Nucleus accumbens (tissue), 56 donors: Measurements from ENCODE around the gene NTNG1.
"Not testable (repeated sequence)": the region's sequence is repeated elsewhere in the genome, so short reads cannot be mapped to it uniquely, and the experiment has no call there.

ENCODE experiments used
- DNase-seq, 56 donors: peaks; one replicate each; lab custom pipeline; 2025; lab: John Stamatoyannopoulos, UW

NTNG1 gene

DNA sequence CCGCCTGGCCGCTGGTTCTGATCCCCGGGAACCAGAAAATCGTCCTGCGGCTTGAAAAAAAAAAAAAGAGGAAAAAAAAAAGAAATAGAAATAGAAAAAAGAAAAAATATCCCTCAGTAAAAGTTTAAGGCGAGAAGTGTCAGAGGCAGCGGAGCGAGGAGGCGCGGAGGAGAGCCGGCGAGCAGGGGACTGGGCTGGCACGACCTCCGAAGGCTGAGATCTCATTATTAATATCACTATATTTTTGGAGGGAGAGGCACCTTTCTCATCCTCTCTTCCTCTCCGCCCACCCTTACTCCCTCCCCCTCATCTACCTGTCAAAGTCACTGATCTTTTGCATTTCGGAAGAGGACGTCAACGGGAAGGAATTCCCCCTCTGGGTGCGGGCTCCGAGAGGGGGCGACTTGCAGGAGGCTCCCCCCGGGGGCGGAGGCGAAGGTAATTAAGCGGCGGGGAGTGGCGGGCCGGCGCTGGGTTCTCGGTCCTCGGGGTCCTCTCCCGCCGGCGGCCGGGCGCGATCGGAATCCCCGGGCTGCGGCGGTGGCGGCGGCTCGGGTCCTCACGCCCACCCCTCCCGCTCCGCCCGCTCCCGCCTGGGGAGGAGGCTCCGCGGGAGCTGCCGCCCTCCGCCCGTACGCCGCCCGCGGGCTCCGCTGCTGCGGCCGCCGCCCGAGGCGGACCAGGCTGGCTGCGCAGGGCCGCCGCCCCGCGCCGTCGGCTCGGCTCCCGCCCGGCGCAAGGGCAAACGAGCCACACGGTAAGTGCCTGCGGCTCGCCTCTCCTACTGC lies at the start of gene NTNG1:
Gene NTNG1 (plus strand): TSS at position 337 of the 788 bp plus-strand sequence.
- DNase-seq, result peak in 8 of 56 donors; percentile 1 to 27 (median 12)

- DNase-seq, result no peak
These were observed 49.4 kb upstream of the NTNG1 start for GRCh38 chr1:107091418-107091817.

GRCh38 chr1:107093395-107093794 lies 47.4 kb upstream of the NTNG1 start:
- not testable (repeated sequence) for DNase-seq

DNA sequence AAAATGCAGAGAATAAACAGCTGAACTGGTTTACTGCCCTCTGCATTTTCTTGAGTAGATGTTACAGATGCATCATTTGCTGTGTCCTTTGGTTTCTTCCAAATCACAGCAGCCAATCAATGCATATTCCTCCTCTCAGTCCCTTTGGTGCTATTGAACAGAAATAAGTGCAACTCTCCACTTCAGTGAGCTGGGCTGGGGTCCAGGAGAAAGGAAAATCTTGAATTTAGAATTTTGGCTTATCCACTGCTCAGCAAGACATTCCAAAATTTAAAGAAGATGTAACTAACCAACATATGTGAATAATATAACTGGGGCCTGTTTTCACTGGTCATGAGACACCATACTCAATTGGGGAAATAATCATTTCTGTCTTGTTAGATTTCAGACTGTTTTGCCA lies 45.2 kb upstream of the NTNG1 start:
- no peak for DNase-seq

GRCh38 chr1:107096690-107097089 lies 44.1 kb upstream of the NTNG1 start:
- no peak for DNase-seq

DNA sequence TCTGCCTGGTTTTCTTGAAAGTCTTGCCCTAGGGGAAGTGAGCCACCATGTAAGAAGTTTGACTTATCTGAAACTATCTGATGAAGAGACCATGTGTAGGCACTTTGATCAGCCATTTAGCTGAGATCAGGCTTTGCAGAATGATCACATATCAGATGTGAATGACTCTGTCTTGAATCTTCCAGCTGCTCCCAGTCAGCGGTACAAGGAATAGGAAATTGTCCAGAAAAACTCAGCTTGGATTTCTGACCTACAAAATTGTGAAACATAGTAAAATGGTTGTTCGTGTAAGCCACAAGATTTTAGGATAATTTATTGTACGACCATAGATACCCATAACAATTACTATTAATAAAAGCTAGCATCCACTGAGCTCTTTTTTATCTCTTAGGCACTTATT lies 41.9 kb upstream of the NTNG1 start:
- no peak for DNase-seq

- no peak for DNase-seq
These were observed 40.4 kb upstream of the NTNG1 start for GRCh38 chr1:107100331-107100984.

- no peak for DNase-seq
These were observed 34.9 kb upstream of the NTNG1 start for GRCh38 chr1:107105914-107106313.

- DNase-seq, result no peak
These were observed 30.5 kb upstream of the NTNG1 start for GRCh38 chr1:107110326-107110725.

DNA sequence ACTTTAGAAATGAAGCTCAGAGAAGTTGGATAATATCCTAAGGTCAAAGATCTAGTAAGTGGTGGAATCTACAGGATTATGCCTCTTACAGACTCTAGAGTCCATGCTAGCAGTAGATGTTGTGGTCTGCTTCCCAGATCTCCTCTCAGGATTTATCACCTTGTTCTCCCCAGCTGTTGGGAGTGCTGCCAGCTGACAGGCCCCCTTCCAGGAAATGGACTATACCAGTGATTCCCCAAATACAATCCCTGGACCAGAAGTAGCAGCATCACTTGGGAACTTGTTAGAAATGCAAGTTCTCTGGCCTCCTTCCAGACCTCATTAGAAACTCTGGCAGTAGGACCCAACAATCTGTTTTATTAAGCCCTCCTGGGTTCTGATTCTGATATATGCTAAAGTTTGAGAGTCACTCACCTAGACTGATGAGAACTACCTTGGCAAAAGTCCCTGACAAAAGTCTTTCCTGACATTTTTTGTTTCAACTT lies 24.5 kb upstream of the NTNG1 start:
- DNase-seq, result no peak

GRCh38 chr1:107122225-107122624 lies 18.6 kb upstream of the NTNG1 start:
- no peak for DNase-seq

GRCh38 chr1:107123741-107124140 lies 17.1 kb upstream of the NTNG1 start:
- DNase-seq, result no peak

- no peak for DNase-seq
These were observed 16.1 kb upstream of the NTNG1 start for GRCh38 chr1:107124694-107125093.

GRCh38 chr1:107132195-107132594 lies 8.6 kb upstream of the NTNG1 start:
- no peak for DNase-seq

DNA sequence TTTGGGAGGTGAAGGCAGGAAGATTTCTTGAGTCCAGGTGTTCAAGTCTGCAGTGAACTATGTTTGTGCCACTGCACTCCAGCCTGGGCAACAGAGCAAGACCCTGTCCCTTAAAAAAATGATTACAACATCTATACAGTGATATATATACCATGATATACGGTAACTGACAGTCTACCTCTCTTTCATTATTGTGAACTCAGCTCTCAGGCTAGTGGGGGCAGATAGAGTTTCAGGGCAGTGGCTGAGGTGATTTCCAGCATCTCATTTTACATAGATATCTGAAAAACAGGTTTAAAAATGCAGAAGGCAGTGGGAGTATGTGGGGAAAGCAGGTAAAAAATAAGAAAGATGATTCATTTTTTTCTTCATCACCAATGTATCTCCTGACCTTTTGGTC lies 8.1 kb upstream of the NTNG1 start:
- DNase-seq, result no peak

DNA sequence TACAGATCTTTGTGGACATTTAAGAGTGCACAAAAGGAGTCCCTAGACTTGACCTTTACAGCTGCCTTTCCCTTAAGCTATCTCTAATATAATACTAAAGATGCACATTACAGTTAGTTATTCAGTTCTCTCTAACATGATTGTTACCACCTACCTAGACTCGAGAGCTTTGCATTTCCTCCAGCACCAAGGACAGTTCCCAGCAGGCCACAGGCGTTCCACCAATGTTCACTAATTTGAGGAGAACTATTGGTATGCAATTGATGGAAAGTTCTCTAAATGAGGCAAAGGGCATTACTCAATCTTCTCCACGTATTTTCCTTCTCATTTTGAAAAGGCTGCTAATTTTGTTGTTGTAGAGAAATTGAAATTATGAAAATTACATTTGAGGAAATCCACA lies 5.4 kb upstream of the NTNG1 start:
- DNase-seq, result peak in 1 of 56 donors; percentile 8

DNA sequence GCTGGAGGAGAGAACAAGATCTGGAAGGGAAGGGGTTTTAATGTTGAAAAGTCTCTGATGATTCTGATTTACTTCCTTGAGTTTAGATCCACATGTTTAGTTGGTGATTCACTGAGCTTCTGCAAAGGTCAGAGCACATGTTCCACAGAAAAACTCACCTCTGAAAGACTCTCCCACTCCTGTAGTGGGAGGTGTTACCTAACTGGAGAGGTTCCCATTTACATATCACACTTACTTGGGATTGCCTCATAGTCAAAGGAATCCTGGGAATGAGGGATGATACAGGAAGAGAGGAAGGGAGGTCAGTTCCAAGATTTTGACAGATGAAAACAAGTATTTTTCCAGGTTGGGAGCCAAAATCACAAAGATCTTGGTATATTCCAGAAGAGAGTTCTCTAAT lies 2.7 kb upstream of the NTNG1 start:
- no peak for DNase-seq

DNA sequence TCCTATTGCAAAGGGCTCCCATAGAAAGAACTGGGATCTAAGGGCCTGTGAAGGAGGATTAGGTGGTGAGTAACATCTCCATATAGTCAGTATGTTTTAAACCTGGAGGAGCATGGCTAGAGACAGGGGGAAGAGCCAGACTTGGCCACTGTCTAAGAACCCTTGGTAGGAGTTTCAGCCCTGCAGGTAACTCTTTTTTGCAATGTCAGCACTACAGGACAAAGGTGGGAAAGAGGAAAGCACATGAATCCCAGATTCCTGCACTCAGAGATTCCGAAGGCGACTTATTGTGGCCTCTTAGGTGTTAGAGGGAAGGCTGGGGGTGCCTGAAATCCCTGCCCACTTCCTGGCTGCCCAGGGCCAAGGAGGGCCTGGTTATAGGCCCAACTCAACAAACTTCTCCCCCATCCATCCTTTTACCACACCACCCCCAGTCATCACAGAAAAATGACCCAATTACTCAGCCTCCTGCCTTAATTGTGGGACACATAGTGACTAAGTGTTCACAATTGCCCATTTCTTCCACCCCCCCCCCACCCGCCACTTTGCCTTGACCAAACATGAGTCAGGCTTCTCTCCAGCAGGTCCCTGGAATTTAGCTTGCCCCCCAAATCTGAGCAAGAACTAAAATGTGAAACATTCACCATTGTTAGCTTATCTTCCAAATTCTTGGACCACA lies 1.9 kb upstream of the NTNG1 start:
- DNase-seq, result peak in 1 of 56 donors; percentile 1

DNA sequence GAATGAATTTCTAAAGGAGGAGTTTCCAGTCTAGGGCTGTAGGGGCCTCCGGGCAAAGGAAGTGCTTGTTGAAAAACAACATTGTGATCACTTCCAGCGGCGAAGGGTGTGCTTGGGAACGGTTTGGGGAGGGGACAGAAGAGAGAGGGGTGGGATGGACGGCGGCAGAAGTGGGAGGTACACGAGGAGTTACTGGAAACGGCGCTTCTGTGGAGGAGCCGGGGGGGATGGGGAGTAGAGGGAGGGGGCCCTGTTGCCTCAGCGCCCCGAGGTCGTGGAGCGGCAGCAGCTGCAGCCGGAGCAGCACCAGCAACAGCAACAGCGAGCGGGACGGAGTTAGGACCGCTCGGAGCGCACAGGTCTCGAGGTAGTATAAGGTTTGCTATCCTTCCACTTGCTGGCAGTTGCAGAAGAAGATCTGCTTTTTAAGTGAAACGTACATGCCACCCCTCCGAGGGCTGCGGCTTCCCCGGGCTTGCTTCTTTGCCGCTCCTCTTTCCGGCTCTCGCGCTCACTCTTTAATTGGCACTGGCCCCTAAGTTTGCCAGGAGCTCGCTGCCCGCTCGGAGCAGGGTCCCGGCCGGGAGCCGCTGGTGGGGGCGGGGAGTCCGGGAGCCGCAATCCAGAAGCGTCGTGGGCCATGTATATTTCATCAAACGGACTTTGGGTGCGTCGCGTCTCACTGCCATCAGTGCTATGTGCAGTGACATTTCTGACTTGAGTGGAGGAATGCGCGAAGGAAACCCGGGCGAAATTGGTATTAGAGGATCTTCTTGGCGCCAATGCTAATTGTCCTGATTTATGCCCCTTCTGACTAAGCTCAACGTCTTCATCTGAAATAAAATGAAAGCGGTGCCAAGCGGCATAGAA lies 771 bp upstream of the NTNG1 start:
- peak in 26 of 56 donors; percentile 1 to 61 (median 29) for DNase-seq

- peak in 18 of 56 donors; percentile 2 to 37 (median 8) for DNase-seq
These were observed 770 bp downstream of the NTNG1 start for GRCh38 chr1:107141491-107142126.
